PFSK-1 (cell line): Measurements from ENCODE around the gene WASHC4.

ENCODE experiments used
- TAF1 ChIP-seq: IDR thresholded peaks from 2 replicates; pipeline ENCODE4 v1.6.1; 2012; ENCODE audit warnings: low read length, control low read depth, borderline replicate concordance; ENCODE audit not compliant: insufficient read depth
- TF ChIP-seq, protein P1 (sequence below), 2 experiments: IDR thresholded peaks; 2 replicates each; pipeline versions ENCODE4 v1.6.1 to v1.8.0; 2011 to 2012; ENCODE audit warnings: low read depth in 2 of 2, low read length in 2 of 2, control low read depth in 1 of 2, inconsistent platforms in 1 of 2, mild to moderate bottlenecking in 1 of 2, moderate library complexity in 1 of 2; ENCODE audit not compliant: insufficient read depth in 1 of 2

DNA sequence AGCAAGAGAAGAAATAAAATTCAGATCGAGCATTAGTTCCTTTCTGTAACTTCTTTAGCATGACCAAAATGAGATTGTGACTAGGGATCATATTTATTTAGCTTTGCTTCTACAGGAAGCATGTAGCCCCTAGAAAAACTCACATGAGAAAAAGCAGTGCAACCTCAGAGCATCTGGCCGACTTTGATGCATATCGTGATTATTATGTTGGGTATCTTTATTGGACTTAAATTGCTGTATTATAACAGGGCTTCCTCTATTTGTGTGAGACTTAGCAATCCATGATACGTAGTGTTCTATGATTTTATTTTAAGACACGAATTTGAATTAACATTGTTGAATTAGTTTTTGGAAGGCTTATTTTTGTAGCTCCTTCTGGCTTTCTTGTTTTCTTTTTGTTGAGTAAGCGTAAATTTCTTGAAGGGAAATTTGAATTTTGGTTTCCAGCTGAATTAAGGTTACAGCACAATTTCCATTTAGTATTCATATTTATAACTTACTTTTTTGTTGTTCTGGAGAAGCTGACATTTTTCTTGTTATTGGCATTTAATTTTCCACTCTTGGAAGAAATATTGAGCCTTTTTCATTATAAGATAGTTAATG is 33.9 kb downstream of the WASHC4 start:
- TF ChIP-seq, protein P1, sequence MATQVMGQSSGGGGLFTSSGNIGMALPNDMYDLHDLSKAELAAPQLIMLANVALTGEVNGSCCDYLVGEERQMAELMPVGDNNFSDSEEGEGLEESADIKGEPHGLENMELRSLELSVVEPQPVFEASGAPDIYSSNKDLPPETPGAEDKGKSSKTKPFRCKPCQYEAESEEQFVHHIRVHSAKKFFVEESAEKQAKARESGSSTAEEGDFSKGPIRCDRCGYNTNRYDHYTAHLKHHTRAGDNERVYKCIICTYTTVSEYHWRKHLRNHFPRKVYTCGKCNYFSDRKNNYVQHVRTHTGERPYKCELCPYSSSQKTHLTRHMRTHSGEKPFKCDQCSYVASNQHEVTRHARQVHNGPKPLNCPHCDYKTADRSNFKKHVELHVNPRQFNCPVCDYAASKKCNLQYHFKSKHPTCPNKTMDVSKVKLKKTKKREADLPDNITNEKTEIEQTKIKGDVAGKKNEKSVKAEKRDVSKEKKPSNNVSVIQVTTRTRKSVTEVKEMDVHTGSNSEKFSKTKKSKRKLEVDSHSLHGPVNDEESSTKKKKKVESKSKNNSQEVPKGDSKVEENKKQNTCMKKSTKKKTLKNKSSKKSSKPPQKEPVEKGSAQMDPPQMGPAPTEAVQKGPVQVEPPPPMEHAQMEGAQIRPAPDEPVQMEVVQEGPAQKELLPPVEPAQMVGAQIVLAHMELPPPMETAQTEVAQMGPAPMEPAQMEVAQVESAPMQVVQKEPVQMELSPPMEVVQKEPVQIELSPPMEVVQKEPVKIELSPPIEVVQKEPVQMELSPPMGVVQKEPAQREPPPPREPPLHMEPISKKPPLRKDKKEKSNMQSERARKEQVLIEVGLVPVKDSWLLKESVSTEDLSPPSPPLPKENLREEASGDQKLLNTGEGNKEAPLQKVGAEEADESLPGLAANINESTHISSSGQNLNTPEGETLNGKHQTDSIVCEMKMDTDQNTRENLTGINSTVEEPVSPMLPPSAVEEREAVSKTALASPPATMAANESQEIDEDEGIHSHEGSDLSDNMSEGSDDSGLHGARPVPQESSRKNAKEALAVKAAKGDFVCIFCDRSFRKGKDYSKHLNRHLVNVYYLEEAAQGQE (IDR thresholded peaks at IDR 0.05; ENCODE audit: insufficient read depth in 1 of 2, low read depth in 2 of 2, low read length in 2 of 2), result no peak
- no peak for TF ChIP-seq TAF1
